Measurements from ENCODE around the gene PAXX. TPM values are rescaled to one million over a fixed set of nuclear protein-coding genes. Genes with fewer than 3 reads are reported as not detected.
A peak's percentile ranks its signal among the peaks of the same experiment; 100 is the strongest.

The PAXX gene
- total RNA-seq, 1 donor from 2014 or later, result 87.0 TPM

DNA sequence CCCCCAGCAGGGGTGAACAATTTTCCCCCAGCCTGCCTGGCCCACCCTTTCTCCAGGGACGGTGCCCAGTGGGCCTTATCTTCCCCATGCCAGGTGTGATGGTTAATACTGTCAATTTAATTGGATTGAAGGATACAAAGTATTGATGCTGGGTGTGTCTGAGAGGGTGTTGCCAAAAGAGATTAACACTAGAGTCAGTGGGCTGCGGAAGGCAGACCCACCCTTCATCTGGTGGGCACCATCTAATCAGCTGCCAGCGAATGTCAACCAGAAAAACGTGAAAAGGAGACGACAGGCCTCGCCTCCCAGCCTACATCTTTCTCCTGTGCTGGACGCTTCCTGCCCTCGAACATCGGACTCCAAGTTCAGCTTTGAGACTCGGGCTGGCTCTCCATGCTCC is 45.3 kb downstream of the PAXX start:
- Histone ChIP-seq H3K4me1 (peaks cover 0 to 7% of the 10 kb centered on the region in 2 donors), H3K27me3 (no peaks in the 10 kb centered on the region), H3K9me3 (no peaks in the 10 kb centered on the region), H3K36me3 (peaks cover 18 to 27% of the 10 kb centered on the region in 2 donors), H3K27ac (no peak overlapping the region), H3K4me3 (no peak overlapping the region)
- TF ChIP-seq, protein P1, sequence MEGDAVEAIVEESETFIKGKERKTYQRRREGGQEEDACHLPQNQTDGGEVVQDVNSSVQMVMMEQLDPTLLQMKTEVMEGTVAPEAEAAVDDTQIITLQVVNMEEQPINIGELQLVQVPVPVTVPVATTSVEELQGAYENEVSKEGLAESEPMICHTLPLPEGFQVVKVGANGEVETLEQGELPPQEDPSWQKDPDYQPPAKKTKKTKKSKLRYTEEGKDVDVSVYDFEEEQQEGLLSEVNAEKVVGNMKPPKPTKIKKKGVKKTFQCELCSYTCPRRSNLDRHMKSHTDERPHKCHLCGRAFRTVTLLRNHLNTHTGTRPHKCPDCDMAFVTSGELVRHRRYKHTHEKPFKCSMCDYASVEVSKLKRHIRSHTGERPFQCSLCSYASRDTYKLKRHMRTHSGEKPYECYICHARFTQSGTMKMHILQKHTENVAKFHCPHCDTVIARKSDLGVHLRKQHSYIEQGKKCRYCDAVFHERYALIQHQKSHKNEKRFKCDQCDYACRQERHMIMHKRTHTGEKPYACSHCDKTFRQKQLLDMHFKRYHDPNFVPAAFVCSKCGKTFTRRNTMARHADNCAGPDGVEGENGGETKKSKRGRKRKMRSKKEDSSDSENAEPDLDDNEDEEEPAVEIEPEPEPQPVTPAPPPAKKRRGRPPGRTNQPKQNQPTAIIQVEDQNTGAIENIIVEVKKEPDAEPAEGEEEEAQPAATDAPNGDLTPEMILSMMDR (IDR thresholded peaks at IDR 0.05), result no peak
- no peak for DNase-seq (ENCODE audit: low spot score in 2 of 2)
- intact Hi-C loops (cut with DNase I), result no loop called here

- Histone ChIP-seq H3K36me3 (peaks cover 18 to 27% of the 10 kb centered on the region in 2 donors), H3K4me1 (peaks cover 0 to 7% of the 10 kb centered on the region in 2 donors), H3K4me3 (no peak overlapping the region)
Measured at GRCh38 chr9:137038916-137039315, 46.7 kb downstream of the PAXX start.

DNA sequence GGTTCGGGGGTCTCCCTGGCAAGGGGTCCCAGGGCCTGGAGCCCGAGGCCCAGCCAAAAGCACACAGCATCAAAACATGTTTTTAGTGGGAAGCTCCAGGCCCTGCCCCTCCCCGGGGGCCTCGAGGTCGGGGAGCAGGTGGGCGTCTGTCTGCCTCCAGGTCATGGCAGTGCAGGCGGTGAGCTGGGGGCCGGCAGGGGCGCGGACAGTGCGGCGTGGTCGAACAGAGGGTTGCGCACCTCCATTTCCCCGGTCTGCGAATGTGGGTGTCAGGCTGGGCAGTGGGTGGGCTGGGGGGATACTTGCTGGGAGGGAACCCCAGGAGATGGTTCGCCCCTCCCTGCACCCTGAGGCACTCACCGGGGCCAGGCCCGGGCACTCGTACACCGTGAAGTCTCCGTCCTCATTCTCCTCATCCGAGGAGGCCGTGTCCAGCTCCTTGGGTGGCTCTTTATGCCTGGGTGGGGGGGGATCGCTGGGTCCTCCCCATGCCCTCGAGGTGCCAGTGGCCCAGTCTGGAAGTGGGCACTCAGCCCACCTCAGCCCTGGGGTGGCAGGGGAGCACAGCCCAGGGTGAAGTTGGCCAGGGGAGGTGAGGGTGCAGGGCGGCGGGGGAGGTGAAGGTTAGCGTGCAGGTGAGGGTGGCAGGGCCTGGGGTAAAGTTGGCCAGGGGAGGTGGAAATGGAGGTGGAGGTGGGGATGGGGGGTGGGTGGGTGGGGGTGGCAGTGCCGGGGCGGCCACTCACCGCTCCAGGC is 47.6 kb downstream of the PAXX start:
- Histone ChIP-seq H3K27me3 (no peaks in the 10 kb centered on the region), H3K9me3 (no peaks in the 10 kb centered on the region), H3K4me3 (no peak overlapping the region), H3K4me1 (peaks cover 2 to 12% of the 10 kb centered on the region in 2 donors), H3K36me3 (peaks cover 18 to 27% of the 10 kb centered on the region in 2 donors), H3K27ac (no peak overlapping the region)
- TF ChIP-seq, protein P1 (IDR thresholded peaks at IDR 0.05), result no peak
- intact Hi-C loops (cut with DNase I), result no loop called here
- DNase-seq (ENCODE audit: low spot score in 2 of 2), result no peak

More at GRCh38 chr9:137038916-137039315, 46.7 kb downstream of the PAXX start:
- Histone ChIP-seq H3K27ac (no peak overlapping the region), H3K9me3 (no peaks in the 10 kb centered on the region), H3K27me3 (no peaks in the 10 kb centered on the region)
- intact Hi-C loops (cut with DNase I), result no loop called here
- DNase-seq (ENCODE audit: low spot score in 2 of 2), result no peak
- TF ChIP-seq, protein P1 (IDR thresholded peaks at IDR 0.05), result no peak

- peaks cover 5 to 12% of the 10 kb centered on the region in 2 donors for H3K4me1 ChIP-seq
- no peak for DNase-seq (ENCODE audit: low spot score in 2 of 2)
- H3K36me3 ChIP-seq, result peaks cover 18 to 27% of the 10 kb centered on the region in 2 donors
- no peaks in the 10 kb centered on the region for H3K9me3 ChIP-seq
- TF ChIP-seq, protein P1 (IDR thresholded peaks at IDR 0.05), result no peak
- no peaks in the 10 kb centered on the region for H3K27me3 ChIP-seq
- intact Hi-C loops (cut with DNase I), result no loop called here
- no peak overlapping the region for H3K27ac ChIP-seq
- no peak overlapping the region for H3K4me3 ChIP-seq
Measured at GRCh38 chr9:137040568-137040967, 48.3 kb downstream of the PAXX start.

- H3K36me3 ChIP-seq, result peaks cover 18 to 27% of the 10 kb centered on the region in 2 donors
- no peak for DNase-seq (ENCODE audit: low spot score in 2 of 2)
- no peaks in the 10 kb centered on the region for H3K27me3 ChIP-seq
- peak overlapping the region in 1 of 2 donors; percentile 17 for H3K27ac ChIP-seq
- intact Hi-C loops (cut with DNase I), result no loop called here
- H3K9me3 ChIP-seq, result no peaks in the 10 kb centered on the region
- peaks cover 5 to 15% of the 10 kb centered on the region in 2 donors for H3K4me1 ChIP-seq
- TF ChIP-seq, protein P1 (IDR thresholded peaks at IDR 0.05), result no peak
- no peak overlapping the region for H3K4me3 ChIP-seq
Measured at GRCh38 chr9:137041124-137041523, 48.9 kb downstream of the PAXX start.
